Panc1 (cell line): ENCODE data around the gene SERGEF. TPM values are rescaled to one million over a fixed set of nuclear protein-coding genes. Genes with fewer than 3 reads are reported as not detected.

Experiments used
- ATAC-seq: fragments of 200-7000 bp; cut with Tn5 transposase; 2 replicates; pipeline ENCODE4 v1.9.1; 2020; ENCODE audit warnings: mild to moderate bottlenecking, moderate library complexity
- BruUV-seq: library from RNA; stranded (reverse); fragments of 400-500 nt; replicated peaks from 2 replicates; lab custom pipeline; 2021; lab: Mats Ljungman, UMichigan
- CTCF ChIA-PET: fragments of 300-600 bp; sonication (Branson Sonifier 250); formaldehyde crosslinking; loops from one replicate; lab custom pipeline; 2022; ENCODE audit warnings: antibody characterized with exemption; lab: Charles Lee
- POLR2A ChIA-PET: fragments of 300-600 bp; sonication (Branson Sonifier 250); formaldehyde crosslinking; loops from one replicate; lab custom pipeline; 2022; ENCODE audit warnings: antibody characterized with exemption; lab: Charles Lee
- DNase-seq: peaks from one replicate; pipeline ENCODE4 v3.0.0-alpha.2; 2010; ENCODE audit warnings: low read depth, low spot score
- H3K27ac ChIP-seq: 2 replicates; pipeline ENCODE4 v1.5.1; 2011; ENCODE audit warnings: mild to moderate bottlenecking, low read length, inconsistent platforms
- H3K27me3 ChIP-seq: fragments of 200-500 bp; sonication (Bioruptor generic); 2 replicates; pipeline ENCODE4 v1.6.0; 2014; ENCODE audit warnings: low read length, inconsistent platforms; ENCODE audit not compliant: control insufficient read depth, insufficient read depth
- H3K36me3 ChIP-seq: fragments of 200-500 bp; sonication (Bioruptor generic); 2 replicates; pipeline ENCODE4 v1.5.1; 2014; ENCODE audit warnings: inconsistent platforms, mild to moderate bottlenecking, low read length, moderate library complexity; ENCODE audit not compliant: control insufficient read depth, insufficient read depth
- H3K4me1 ChIP-seq: 2 replicates; pipeline ENCODE4 v1.5.1; 2011; ENCODE audit warnings: inconsistent platforms, mild to moderate bottlenecking, low read length, moderate library complexity; ENCODE audit not compliant: control insufficient read depth, insufficient read depth
- H3K4me3 ChIP-seq, 2 experiments: 2 replicates each; pipeline ENCODE4 v1.5.1; 2011 to 2012; ENCODE audit warnings: low read depth in 2 of 2, low read length in 2 of 2, mild to moderate bottlenecking in 2 of 2, inconsistent platforms in 1 of 2, moderate library complexity in 1 of 2
- H3K9me3 ChIP-seq: fragments of 200-500 bp; sonication (Bioruptor generic); 2 replicates; pipeline ENCODE4 v1.5.1; 2014; ENCODE audit warnings: low read depth, mild to moderate bottlenecking, inconsistent platforms, low read length, moderate library complexity; ENCODE audit not compliant: control insufficient read depth, insufficient read depth
- CTCF ChIP-seq: fragments of 450-650 bp; IDR thresholded peaks from 2 replicates; pipeline ENCODE4 v1.5.1; 2017; ENCODE audit warnings: mild to moderate bottlenecking
- POLR2AphosphoS5 ChIP-seq: IDR thresholded peaks from 2 replicates; pipeline ENCODE4 v1.6.1; 2012; ENCODE audit warnings: mild to moderate bottlenecking, low read depth, low read length, moderate library complexity
- REST ChIP-seq, 2 experiments: IDR thresholded peaks; 2 replicates each; pipeline ENCODE4 v1.6.1; 2011 to 2012; ENCODE audit warnings: low read depth in 2 of 2, control low read depth in 1 of 2, low read length in 1 of 2, mild to moderate bottlenecking in 1 of 2, moderate library complexity in 1 of 2; ENCODE audit not compliant: insufficient read depth in 1 of 2
- SIN3A ChIP-seq: IDR thresholded peaks from 2 replicates; pipeline ENCODE4 v1.6.1; 2012; ENCODE audit warnings: low read depth, mild to moderate bottlenecking, low read length, moderate library complexity, borderline replicate concordance; ENCODE audit not compliant: insufficient read depth
- TCF7L2 ChIP-seq: IDR thresholded peaks from 2 replicates; pipeline ENCODE4 v1.6.1; 2011; ENCODE audit warnings: mild to moderate bottlenecking, low read depth, low read length, inconsistent platforms
- in situ Hi-C: cut with HindIII; loops from 2 replicates; pipeline ENCODE4 v1.10.0; 2016; ENCODE audit warnings: low sequenced_read_pairs, low pct_unique_long_range_greater_than_20kb
- intact Hi-C: fragments of 100-400 bp; cut with micrococcal nuclease; formaldehyde crosslinking; loops from one replicate; pipeline ENCODE4 v1.10.0; 2022; ENCODE audit not compliant: unreplicated experiment
- total RNA-seq: library from RNA; stranded (reverse); gene quantifications from one replicate; pipeline ENCODE4 v1.2.1, GENCODE V29; 2021; ENCODE audit not compliant: unreplicated experiment

The SERGEF gene
- total RNA-seq, 1 experiment from 2014 or later, result 35.5 TPM

GRCh38 chr11:17777086-17777737 lies 235.6 kb downstream of the SERGEF start:
- in situ Hi-C loops (no loop called here), intact Hi-C loops (no loop called here)
- ChIA-PET CTCF (no interaction called here), POLR2A (no interaction called here)
- DNase-seq (no peak), ATAC-seq (no peak)
- Histone ChIP-seq H3K27ac (no peak overlapping the region), H3K36me3 (no peaks in the 10 kb centered on the region), H3K4me3 (no peak overlapping the region), H3K27me3 (no peaks in the 10 kb centered on the region), H3K4me1 (no peaks in the 10 kb centered on the region), H3K9me3 (no peaks in the 10 kb centered on the region)
- no TSS peak for BruUV-seq
- TF ChIP-seq SIN3A (no peak), REST (IDR thresholded peaks at IDR 0.05; ENCODE audit: insufficient read depth in 1 of 2, low read depth in 2 of 2, low read length in 1 of 2) (no peak), TCF7L2 (no peak)

- ATAC-seq, result no peak
- Histone ChIP-seq H3K4me1 (no peaks in the 10 kb centered on the region), H3K27me3 (no peaks in the 10 kb centered on the region), H3K27ac (no peak overlapping the region), H3K36me3 (no peaks in the 10 kb centered on the region), H3K4me3 (no peak overlapping the region), H3K9me3 (no peaks in the 10 kb centered on the region)
- TF ChIP-seq POLR2AphosphoS5 (no peak), CTCF (no peak), TCF7L2 (no peak)
- POLR2A ChIA-PET, result no interaction called here
- intact Hi-C loops (no loop called here), in situ Hi-C loops (no loop called here)
- DNase-seq, result no peak
- CTCF ChIA-PET, result no interaction called here
- no TSS peak for BruUV-seq
Measured at GRCh38 chr11:17776212-17776875, 236.5 kb downstream of the SERGEF start.
